HG02943 (cell line): Measurements from ENCODE around the gene SELENOK.
A peak's percentile ranks its signal among the peaks of the same experiment; 100 is the strongest.
"Not testable (repeated sequence)": the region's sequence is repeated elsewhere in the genome, so short reads cannot be mapped to it uniquely, and the experiment has no call there.

Experiments
- ATAC-seq: cut with Tn5 transposase; IDR thresholded peaks from one replicate; pipeline ENCODE4 v1.9.1; 2021; ENCODE audit warnings: mild to moderate bottlenecking, low read depth, moderate library complexity; ENCODE audit not compliant: unreplicated experiment

The SELENOK gene

GRCh38 chr3:53891497-53892285 lies at the start of gene SELENOK:
Gene SELENOK (minus strand): TSS chr3:53891859.
- ATAC-seq: peak; percentile 98

- ATAC-seq: no peak
Measured at GRCh38 chr3:53941184-53941583, 49.5 kb upstream of the SELENOK start.

- ATAC-seq: no peak
Measured at GRCh38 chr3:53940623-53941022, 49.0 kb upstream of the SELENOK start.

- no peak for ATAC-seq
Measured at GRCh38 chr3:53939813-53940212, 48.2 kb upstream of the SELENOK start.

GRCh38 chr3:53939086-53939582 lies 47.5 kb upstream of the SELENOK start:
- ATAC-seq: no peak

GRCh38 chr3:53938645-53939044 lies 47.0 kb upstream of the SELENOK start:
- ATAC-seq: no peak

GRCh38 chr3:53936347-53936746 lies 44.7 kb upstream of the SELENOK start:
- no peak for ATAC-seq

GRCh38 chr3:53935283-53935901 lies 43.7 kb upstream of the SELENOK start:
- ATAC-seq: no peak

- ATAC-seq: not testable (repeated sequence)
Measured at GRCh38 chr3:53927208-53927872, 35.7 kb upstream of the SELENOK start.

- ATAC-seq: no peak
Measured at GRCh38 chr3:53921296-53921695, 29.6 kb upstream of the SELENOK start.

GRCh38 chr3:53919741-53920140 lies 28.1 kb upstream of the SELENOK start:
- ATAC-seq: no peak

- no peak for ATAC-seq
Measured at GRCh38 chr3:53913401-53913800, 21.7 kb upstream of the SELENOK start.

- no peak for ATAC-seq
Measured at GRCh38 chr3:53902711-53903110, 11.1 kb upstream of the SELENOK start.

- no peak for ATAC-seq
Measured at GRCh38 chr3:53902067-53902466, 10.4 kb upstream of the SELENOK start.

GRCh38 chr3:53900666-53901331 lies 9.1 kb upstream of the SELENOK start:
- no peak for ATAC-seq

GRCh38 chr3:53899750-53900149 lies 8.1 kb upstream of the SELENOK start:
- ATAC-seq: no peak

GRCh38 chr3:53892286-53892637 lies 603 bp upstream of the SELENOK start:
- ATAC-seq: no peak

GRCh38 chr3:53890726-53891475 lies 758 bp downstream of the SELENOK start:
- ATAC-seq: no peak

GRCh38 chr3:53888232-53888631 lies 3.4 kb downstream of the SELENOK start:
- ATAC-seq: no peak

- no peak for ATAC-seq
Measured at GRCh38 chr3:53887446-53887845, 4.2 kb downstream of the SELENOK start.
